Colonic mucosa (tissue), 4 donors: ENCODE measurements around the gene MEIOB. TPM values are rescaled to one million over a fixed set of nuclear protein-coding genes. Genes with fewer than 3 reads are reported as not detected.
A peak's percentile ranks its signal among the peaks of the same experiment; 100 is the strongest.
"Not testable (repeated sequence)": the region's sequence is repeated elsewhere in the genome, so short reads cannot be mapped to it uniquely, and the experiment has no call there.

Experiments
- DNase-seq: peaks from one replicate; pipeline ENCODE4 v3.0.0-alpha.2; 2020
- H3K27ac ChIP-seq: fragments of 200-600 bp; one replicate; pipeline ENCODE4 v1.8.0; 2021
- H3K27me3 ChIP-seq: fragments of 200-600 bp; one replicate; pipeline ENCODE4 v1.8.0; 2021
- H3K36me3 ChIP-seq: fragments of 200-600 bp; one replicate; pipeline ENCODE4 v1.8.0; 2021
- H3K4me1 ChIP-seq: fragments of 200-600 bp; one replicate; pipeline ENCODE4 v1.8.0; 2021; ENCODE audit warnings: mild to moderate bottlenecking
- H3K4me3 ChIP-seq: fragments of 200-600 bp; one replicate; pipeline ENCODE4 v1.8.0; 2021
- H3K9ac ChIP-seq, 2 donors: one replicate each; pipeline ENCODE4 v1.7.0; 2013; ENCODE audit warnings: control low read depth in 2 of 2, low read depth in 2 of 2, low read length in 2 of 2
- H3K9me3 ChIP-seq: fragments of 200-600 bp; one replicate; pipeline ENCODE4 v1.8.0; 2021
- CTCF ChIP-seq: fragments of 200-600 bp; IDR thresholded peaks from one replicate; pipeline ENCODE4 v1.8.0; 2022; ENCODE audit warnings: antibody characterized with exemption, mild to moderate bottlenecking
- intact Hi-C: fragments of 100-400 bp; cut with DNase I; formaldehyde crosslinking; loops from one replicate; pipeline ENCODE4 v1.14.1; 2022
- total RNA-seq, 2 donors: library from RNA; stranded (reverse); fragmentation: NEBNext Ultra II Directional in 1 of 2; extraction: Animal tissue kit (Norgen Biotek cat#: 25700) in 1 of 2; gene quantifications; one replicate each; pipeline ENCODE4 v1.2.1, GENCODE V29; 2021
- donor health status: healthy.
- donor health status: DM: no; HTN: no; CAD: no.
- donor health status: DM: no; HTN: no; CAD: no.

MEIOB gene
- under 1 TPM in 1 of 2 donors, not detected in 1; 0.27 TPM for total RNA-seq

DNA sequence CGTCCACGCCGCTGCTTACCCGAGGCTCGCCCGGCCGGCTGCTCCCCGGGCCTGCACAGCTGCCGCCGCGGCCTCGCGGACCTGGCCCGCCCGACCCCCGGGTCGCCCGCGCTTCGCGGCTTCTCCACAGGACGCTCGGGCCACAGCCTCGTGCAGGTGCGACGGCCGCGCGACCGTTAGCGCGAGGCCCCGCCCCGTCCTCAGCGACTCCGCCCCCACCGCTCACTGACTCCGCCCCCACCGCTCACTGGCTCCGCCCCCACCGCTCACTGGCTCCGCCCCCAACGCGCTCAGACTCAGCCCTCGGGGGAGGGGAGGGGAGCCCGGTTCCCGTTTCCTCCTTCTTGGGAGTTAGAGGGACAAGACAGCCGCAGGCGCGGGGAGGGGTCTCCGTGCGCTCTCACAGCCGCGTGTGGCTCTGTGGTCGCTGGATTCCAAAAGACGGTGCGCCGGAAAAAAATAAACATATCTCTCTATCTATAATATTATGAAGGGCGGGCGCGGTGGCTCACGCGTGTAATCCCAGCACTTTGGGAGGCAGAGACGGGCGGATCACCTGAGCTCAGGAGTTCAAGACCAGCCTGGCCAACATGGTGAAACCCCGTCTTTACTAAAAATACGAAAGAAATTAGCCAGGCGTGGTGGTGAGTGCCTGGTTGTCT, at the start of gene MEIOB:
MEIOB (minus strand) TSS at position 191 of the 662 bp plus-strand sequence. CDS start 3,989 bp downstream, outside the sequence.
- no peak within 1 kb of the TSS for H3K9ac ChIP-seq
- peak; percentile 63 for DNase-seq
- H3K36me3 ChIP-seq = no peaks in the 10 kb centered on the region
- no peaks in the 10 kb centered on the region for H3K9me3 ChIP-seq
- no peaks in the 10 kb centered on the region for H3K27me3 ChIP-seq
- no peak within 1 kb of the TSS for H3K27ac ChIP-seq
- no peak within 1 kb of the TSS for H3K4me3 ChIP-seq
- intact Hi-C loops = no loop called here
- TF ChIP-seq CTCF = no peak
- H3K4me1 ChIP-seq = no peaks in the 10 kb centered on the region

- Histone ChIP-seq H3K9ac (no peak overlapping the region), H3K36me3 (no peaks in the 10 kb centered on the region), H3K4me1 (peaks cover 8% of the 10 kb centered on the region), H3K9me3 (no peaks in the 10 kb centered on the region), H3K27me3 (peaks cover 32% of the 10 kb centered on the region), H3K27ac (no peak overlapping the region), H3K4me3 (no peak overlapping the region)
- DNase-seq = no peak
- intact Hi-C loops = no loop called here
- TF ChIP-seq CTCF = no peak
Measured at GRCh38 chr16:1920727-1921171, 48.8 kb upstream of the MEIOB start.

- H3K4me3 ChIP-seq, H3K27ac ChIP-seq, intact Hi-C loops, H3K36me3 ChIP-seq, H3K9ac ChIP-seq, DNase-seq, H3K9me3 ChIP-seq, H3K4me1 ChIP-seq: not testable (repeated sequence)
- peaks cover 32% of the 10 kb centered on the region for H3K27me3 ChIP-seq
Measured at GRCh38 chr16:1920122-1920521, 48.2 kb upstream of the MEIOB start.

- Histone ChIP-seq H3K36me3 (no peaks in the 10 kb centered on the region), H3K4me1 (peaks cover 8% of the 10 kb centered on the region), H3K27ac (no peak overlapping the region), H3K9ac (no peak overlapping the region), H3K27me3 (peaks cover 32% of the 10 kb centered on the region), H3K9me3 (no peaks in the 10 kb centered on the region), H3K4me3 (no peak overlapping the region)
- no peak for DNase-seq
- intact Hi-C loops = no loop called here
- TF ChIP-seq CTCF = no peak
Measured at GRCh38 chr16:1919327-1919998, 47.5 kb upstream of the MEIOB start.

DNA sequence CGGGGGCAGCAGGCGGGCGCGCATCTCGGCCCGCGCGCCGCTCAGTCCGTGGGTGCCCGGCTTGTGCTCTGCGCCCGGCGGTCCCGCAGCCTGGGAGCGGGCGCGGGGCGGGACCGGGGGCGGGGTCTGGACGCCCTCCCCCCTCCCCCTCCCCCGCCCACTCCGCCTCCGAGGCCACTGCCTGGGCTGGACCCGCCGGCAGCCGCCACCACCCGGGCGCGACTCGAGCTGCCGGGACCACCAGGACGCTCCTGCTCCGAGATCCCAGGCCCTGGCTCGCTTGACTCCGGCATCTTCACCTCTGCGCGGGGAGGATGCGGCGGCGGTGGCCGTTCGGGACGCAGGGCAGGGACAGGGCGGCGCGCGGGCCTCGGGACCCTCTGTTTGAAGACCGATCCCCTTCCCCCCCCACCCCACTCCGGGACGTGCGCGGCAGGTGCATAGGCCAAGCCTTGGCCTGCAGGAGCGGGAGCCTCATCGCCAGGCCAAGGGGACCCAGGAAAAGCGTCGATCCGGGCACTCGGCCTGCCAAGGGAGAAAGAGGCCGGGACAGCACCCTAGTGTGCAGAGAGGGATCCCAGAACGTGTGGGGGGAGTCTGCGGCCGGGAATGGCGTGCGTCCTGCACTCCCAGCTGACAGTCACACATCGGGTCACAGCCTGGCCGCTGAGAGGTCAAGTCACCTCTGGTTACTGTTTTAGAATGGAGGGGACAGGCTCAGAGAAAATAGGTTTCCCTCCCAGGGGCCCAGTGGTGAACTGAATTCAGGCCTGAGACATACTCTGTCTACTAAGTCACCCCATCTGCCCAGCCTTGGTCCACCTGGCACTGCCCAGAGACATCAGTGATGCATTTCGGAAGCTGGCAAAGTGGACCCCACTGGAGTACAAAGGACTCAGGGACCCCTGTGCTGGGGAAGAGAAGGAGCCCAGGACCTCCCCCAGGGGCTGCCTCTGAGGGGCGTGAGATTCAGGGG, 46.7 kb upstream of the MEIOB start, which contains the start of gene HS3ST6:
HS3ST6 (minus strand) TSS at position 65 of the 976 bp plus-strand sequence. CDS start 92 bp downstream, outside the sequence.
- no peak for TF ChIP-seq CTCF
- no peak within 1 kb of the TSS for H3K4me3 ChIP-seq
- H3K36me3 ChIP-seq = no peaks in the 10 kb centered on the region
- peaks cover 9% of the 10 kb centered on the region for H3K4me1 ChIP-seq
- no peak within 1 kb of the TSS for H3K9ac ChIP-seq
- no peak for DNase-seq
- no peaks in the 10 kb centered on the region for H3K9me3 ChIP-seq
- peaks cover 32% of the 10 kb centered on the region for H3K27me3 ChIP-seq
- H3K27ac ChIP-seq = no peak within 1 kb of the TSS
- intact Hi-C loops = no loop called here
